K562 (cell line): ENCODE results near the gene NMNAT2. TPM values are rescaled to one million over a fixed set of nuclear protein-coding genes. Genes with fewer than 3 reads are reported as not detected.
A peak's percentile ranks its signal among the peaks of the same experiment; 100 is the strongest.

ENCODE experiments used
- GABPA ChIP-seq: fragments of 200-800 bp; sonication (Bioruptor generic); conservative IDR thresholded peaks from 2 replicates; pipeline ENCODE4 v1.6.1; 2016; ENCODE audit warnings: low read depth, missing genetic modification characterization, missing compliant biosample characterization
- TAF15 ChIP-seq: fragments of 200-400 bp; formaldehyde crosslinking; IDR thresholded peaks from 2 replicates; pipeline ENCODE4 v1.6.1; 2017; ENCODE audit warnings: mild to moderate bottlenecking, low read depth, low read length, moderate library complexity
- polyA plus RNA-seq, 8 experiments: library from polyadenylated mRNA; depleted of rRNA in 4 of 8; stranded (reverse) in 5 of 8; unstranded in 3 of 8; fragments of >200 nt; fragmentation: Nextera tagmentation in 2 of 8; fragmentation: Illumina TruSeq in 1 of 8; extraction: Ambion mirVana in 2 of 8; extraction: Trizol in 1 of 8; gene quantifications; 2 replicates each; pipeline versions ENCODE4 v1.2.1 to v1.2.3, GENCODE V29; 2011 to 2014; ENCODE audit warnings: inconsistent platforms in 1 of 8, missing spikeins in 1 of 8
- total RNA-seq, 7 experiments: library from RNA; depleted of rRNA in 6 of 7; stranded (reverse); fragments of >200 nt in 6 of 7; fragmentation: Illumina TruSeq in 2 of 7; extraction: Trizol in 2 of 7; gene quantifications; 2 replicates each; pipeline versions ENCODE4 v1.2.1 to v1.2.3, GENCODE V29; 2011 to 2021; ENCODE audit warnings: low replicate concordance in 1 of 7
- TF ChIP-seq, protein P1 (sequence below), 2 experiments: fragments of 450-650 bp in 1 of 2; sonication (generic) in 1 of 2; formaldehyde crosslinking in 1 of 2; IDR thresholded peaks; 2 replicates each; pipeline versions ENCODE4 v1.7.1 to v1.9.0; 2016 to 2022; ENCODE audit warnings: inconsistent platforms in 1 of 2, mild to moderate bottlenecking in 1 of 2, missing genetic modification reagents in 1 of 2
- TF ChIP-seq, protein P2 (sequence below): fragments of 250-450 bp; sonication (Bioruptor Pico); IDR thresholded peaks from 2 replicates; pipeline ENCODE4 v1.4.0; 2020; ENCODE audit warnings: borderline replicate concordance

NMNAT2 gene
- total and polyA plus RNA-seq, 9 of the 15 experiments (the other 6 are each of a cell fraction or from before 2014, with no cell fraction given) = not detected

DNA sequence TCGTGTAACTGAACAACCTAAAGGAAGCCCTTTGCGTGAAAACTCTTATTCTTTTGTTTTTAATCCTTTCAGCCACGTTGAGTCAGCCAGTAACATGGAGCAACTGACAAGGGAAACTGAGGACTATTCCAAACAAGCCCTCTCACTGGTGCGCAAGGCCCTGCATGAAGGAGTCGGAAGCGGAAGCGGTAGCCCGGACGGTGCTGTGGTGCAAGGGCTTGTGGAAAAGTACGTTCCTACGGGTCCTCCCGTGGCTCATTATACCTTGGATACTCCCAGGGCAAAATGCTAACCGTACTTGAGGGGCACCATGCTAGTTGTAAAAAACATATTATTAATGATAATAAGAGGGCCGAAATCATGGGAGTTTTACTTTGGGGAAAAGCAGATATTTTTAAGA, 182.7 kb downstream of the NMNAT2 start (continued):
- TF ChIP-seq, protein P1, sequence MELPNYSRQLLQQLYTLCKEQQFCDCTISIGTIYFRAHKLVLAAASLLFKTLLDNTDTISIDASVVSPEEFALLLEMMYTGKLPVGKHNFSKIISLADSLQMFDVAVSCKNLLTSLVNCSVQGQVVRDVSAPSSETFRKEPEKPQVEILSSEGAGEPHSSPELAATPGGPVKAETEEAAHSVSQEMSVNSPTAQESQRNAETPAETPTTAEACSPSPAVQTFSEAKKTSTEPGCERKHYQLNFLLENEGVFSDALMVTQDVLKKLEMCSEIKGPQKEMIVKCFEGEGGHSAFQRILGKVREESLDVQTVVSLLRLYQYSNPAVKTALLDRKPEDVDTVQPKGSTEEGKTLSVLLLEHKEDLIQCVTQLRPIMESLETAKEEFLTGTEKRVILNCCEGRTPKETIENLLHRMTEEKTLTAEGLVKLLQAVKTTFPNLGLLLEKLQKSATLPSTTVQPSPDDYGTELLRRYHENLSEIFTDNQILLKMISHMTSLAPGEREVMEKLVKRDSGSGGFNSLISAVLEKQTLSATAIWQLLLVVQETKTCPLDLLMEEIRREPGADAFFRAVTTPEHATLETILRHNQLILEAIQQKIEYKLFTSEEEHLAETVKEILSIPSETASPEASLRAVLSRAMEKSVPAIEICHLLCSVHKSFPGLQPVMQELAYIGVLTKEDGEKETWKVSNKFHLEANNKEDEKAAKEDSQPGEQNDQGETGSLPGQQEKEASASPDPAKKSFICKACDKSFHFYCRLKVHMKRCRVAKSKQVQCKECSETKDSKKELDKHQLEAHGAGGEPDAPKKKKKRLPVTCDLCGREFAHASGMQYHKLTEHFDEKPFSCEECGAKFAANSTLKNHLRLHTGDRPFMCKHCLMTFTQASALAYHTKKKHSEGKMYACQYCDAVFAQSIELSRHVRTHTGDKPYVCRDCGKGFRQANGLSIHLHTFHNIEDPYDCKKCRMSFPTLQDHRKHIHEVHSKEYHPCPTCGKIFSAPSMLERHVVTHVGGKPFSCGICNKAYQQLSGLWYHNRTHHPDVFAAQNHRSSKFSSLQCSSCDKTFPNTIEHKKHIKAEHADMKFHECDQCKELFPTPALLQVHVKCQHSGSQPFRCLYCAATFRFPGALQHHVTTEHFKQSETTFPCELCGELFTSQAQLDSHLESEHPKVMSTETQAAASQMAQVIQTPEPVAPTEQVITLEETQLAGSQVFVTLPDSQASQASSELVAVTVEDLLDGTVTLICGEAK (IDR thresholded peaks at IDR 0.05) = peak; percentile 73
- TF ChIP-seq, protein P1 (CRISPR knock-in tag; IDR thresholded peaks at IDR 0.05) = no peak
- TF ChIP-seq GABPA (tag) = peak; percentile 71
- TF ChIP-seq, protein P2, sequence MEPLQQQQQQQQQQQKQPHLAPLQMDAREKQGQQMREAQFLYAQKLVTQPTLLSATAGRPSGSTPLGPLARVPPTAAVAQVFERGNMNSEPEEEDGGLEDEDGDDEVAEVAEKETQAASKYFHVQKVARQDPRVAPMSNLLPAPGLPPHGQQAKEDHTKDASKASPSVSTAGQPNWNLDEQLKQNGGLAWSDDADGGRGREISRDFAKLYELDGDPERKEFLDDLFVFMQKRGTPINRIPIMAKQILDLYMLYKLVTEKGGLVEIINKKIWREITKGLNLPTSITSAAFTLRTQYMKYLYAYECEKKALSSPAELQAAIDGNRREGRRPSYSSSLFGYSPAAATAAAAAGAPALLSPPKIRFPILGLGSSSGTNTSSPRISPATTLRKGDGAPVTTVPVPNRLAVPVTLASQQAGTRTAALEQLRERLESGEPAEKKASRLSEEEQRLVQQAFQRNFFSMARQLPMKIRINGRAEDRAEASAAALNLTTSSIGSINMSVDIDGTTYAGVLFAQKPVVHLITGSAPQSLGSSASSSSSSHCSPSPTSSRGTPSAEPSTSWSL = no peak
- no peak for TF ChIP-seq TAF15
- TF ChIP-seq, all 486 proteins: peak for 4
